Prostate gland (tissue), 2 donors: ENCODE measurements around the gene VKORC1. TPM values are rescaled to one million over a fixed set of nuclear protein-coding genes. Genes with fewer than 3 reads are reported as not detected.

Source experiments
- DNase-seq: peaks from one replicate; pipeline ENCODE4 v3.0.0-alpha.2; 2019; ENCODE audit warnings: low spot score
- H3K27ac ChIP-seq, 2 donors: fragments of 200-600 bp; sonication (generic); 2 replicates each; pipeline ENCODE4 v1.5.1; 2017 to 2019
- H3K27me3 ChIP-seq: fragments of 200-600 bp; sonication (generic); replicated peaks from 2 replicates; pipeline ENCODE4 v1.5.1; 2019; ENCODE audit not compliant: insufficient read depth
- H3K36me3 ChIP-seq, 2 donors: fragments of 200-600 bp; sonication (generic); 1 replicate in 1 of 2; 2 replicates in 1 of 2; pipeline versions ENCODE4 v1.5.1 to v1.8.1; 2017 to 2019
- H3K4me1 ChIP-seq: fragments of 200-600 bp; sonication (generic); replicated peaks from 2 replicates; pipeline ENCODE4 v1.5.1; 2019
- H3K4me3 ChIP-seq, 2 donors: fragments of 200-600 bp; sonication (generic); 2 replicates each; pipeline ENCODE4 v1.5.1; 2017 to 2019
- H3K9me3 ChIP-seq: fragments of 200-600 bp; sonication (generic); 2 replicates; pipeline ENCODE4 v1.5.1; 2017
- POLR2A ChIP-seq: fragments of 450-650 bp; IDR thresholded peaks from one replicate; pipeline ENCODE4 v1.6.1; 2016; ENCODE audit warnings: antibody characterized with exemption, mild to moderate bottlenecking
- POLR2AphosphoS5 ChIP-seq: sonication (generic); formaldehyde crosslinking; IDR thresholded peaks from one replicate; pipeline ENCODE4 v1.6.1; 2017; ENCODE audit warnings: antibody characterized with exemption
- WGBS: methylation state at CpG from one replicate; pipeline ENCODE4 v1.1.5; 2018; 5-methylcytosine and 5-hydroxymethylcytosine counted together
- intact Hi-C: fragments of 100-400 bp; cut with DNase I; formaldehyde crosslinking; loops from one replicate; pipeline ENCODE4 v1.14.2; 2022
- total RNA-seq, 2 donors: library from RNA; depleted of rRNA; stranded (reverse); fragments of >200 nt; gene quantifications; one replicate each; pipeline ENCODE4 v1.1.0, GENCODE V29; 2016
- TF ChIP-seq, protein P1 (sequence below), 4 experiments: fragments of 200-600 bp in 2 of 4; fragments of 450-650 bp in 2 of 4; sonication (generic) in 2 of 4; IDR thresholded peaks; 1 replicate in 3 of 4; 2 replicates in 1 of 4; pipeline ENCODE4 v1.5.1; 2016 to 2019; ENCODE audit warnings: antibody characterized with exemption in 4 of 4, mild to moderate bottlenecking in 2 of 4, moderate library complexity in 2 of 4

Gene VKORC1
- total RNA-seq, 2 donors from 2014 or later, result 106 to 175 TPM

DNA sequence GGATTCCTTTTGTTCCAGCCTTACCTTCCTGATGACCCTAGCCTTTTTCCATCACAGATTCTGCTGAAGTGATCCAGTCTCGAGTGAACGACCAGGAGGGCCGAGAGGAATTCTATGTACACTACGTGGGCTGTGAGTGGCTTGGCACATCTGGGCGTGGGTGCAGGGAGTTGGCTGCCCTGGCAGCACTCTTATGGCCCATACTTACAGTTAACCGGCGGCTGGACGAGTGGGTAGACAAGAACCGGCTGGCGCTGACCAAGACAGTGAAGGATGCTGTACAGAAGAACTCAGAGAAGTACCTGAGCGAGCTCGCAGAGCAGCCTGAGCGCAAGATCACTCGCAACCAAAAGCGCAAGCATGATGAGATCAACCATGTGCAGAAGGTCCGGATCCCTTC is 25.5 kb upstream of the VKORC1 start:
- TF ChIP-seq POLR2A (no peak), POLR2AphosphoS5 (no peak)
- TF ChIP-seq, protein P1, sequence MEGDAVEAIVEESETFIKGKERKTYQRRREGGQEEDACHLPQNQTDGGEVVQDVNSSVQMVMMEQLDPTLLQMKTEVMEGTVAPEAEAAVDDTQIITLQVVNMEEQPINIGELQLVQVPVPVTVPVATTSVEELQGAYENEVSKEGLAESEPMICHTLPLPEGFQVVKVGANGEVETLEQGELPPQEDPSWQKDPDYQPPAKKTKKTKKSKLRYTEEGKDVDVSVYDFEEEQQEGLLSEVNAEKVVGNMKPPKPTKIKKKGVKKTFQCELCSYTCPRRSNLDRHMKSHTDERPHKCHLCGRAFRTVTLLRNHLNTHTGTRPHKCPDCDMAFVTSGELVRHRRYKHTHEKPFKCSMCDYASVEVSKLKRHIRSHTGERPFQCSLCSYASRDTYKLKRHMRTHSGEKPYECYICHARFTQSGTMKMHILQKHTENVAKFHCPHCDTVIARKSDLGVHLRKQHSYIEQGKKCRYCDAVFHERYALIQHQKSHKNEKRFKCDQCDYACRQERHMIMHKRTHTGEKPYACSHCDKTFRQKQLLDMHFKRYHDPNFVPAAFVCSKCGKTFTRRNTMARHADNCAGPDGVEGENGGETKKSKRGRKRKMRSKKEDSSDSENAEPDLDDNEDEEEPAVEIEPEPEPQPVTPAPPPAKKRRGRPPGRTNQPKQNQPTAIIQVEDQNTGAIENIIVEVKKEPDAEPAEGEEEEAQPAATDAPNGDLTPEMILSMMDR (IDR thresholded peaks at IDR 0.05), result no peak
- Histone ChIP-seq H3K4me3 (no peak overlapping the region), H3K27me3 (no peaks in the 10 kb centered on the region), H3K36me3 (peaks cover 5 to 18% of the 10 kb centered on the region in 2 donors), H3K27ac (no peak overlapping the region), H3K9me3 (no peaks in the 10 kb centered on the region), H3K4me1 (peaks cover 3% of the 10 kb centered on the region)
- intact Hi-C loops, result no loop called here
- 93% methylated on average over 16 of the region's 16 CpGs for WGBS
- no peak for DNase-seq

- WGBS, result 54% methylated on average over 9 of the region's 9 CpGs
- intact Hi-C loops, result no loop called here
Measured at GRCh38 chr16:31118223-31119155, 23.9 kb upstream of the VKORC1 start.

GRCh38 chr16:31117384-31118222 is 23.0 kb upstream of the VKORC1 start, which contains the start of gene KAT8:
Gene KAT8 (plus strand): TSS chr16:31117664. CDS start chr16:31117682, 18 bp downstream.
- WGBS, result under 1% methylated on average over 60 of the region's 68 CpGs
- peaks cover 3% of the 10 kb centered on the region for H3K4me1 ChIP-seq

More at GRCh38 chr16:31118223-31119155, 23.9 kb upstream of the VKORC1 start:
- Histone ChIP-seq H3K9me3 (no peaks in the 10 kb centered on the region), H3K4me3 (peak overlapping the region; percentile 66 to 83), H3K27me3 (no peaks in the 10 kb centered on the region), H3K36me3 (peaks cover 5 to 18% of the 10 kb centered on the region in 2 donors), H3K4me1 (peaks cover 3% of the 10 kb centered on the region), H3K27ac (peak overlapping the region; percentile 96 to 98)
- DNase-seq, result no peak
- TF ChIP-seq POLR2A, result no peak
- TF ChIP-seq, protein P1 (IDR thresholded peaks at IDR 0.05), result no peak
- TF ChIP-seq POLR2AphosphoS5, result no peak

DNA sequence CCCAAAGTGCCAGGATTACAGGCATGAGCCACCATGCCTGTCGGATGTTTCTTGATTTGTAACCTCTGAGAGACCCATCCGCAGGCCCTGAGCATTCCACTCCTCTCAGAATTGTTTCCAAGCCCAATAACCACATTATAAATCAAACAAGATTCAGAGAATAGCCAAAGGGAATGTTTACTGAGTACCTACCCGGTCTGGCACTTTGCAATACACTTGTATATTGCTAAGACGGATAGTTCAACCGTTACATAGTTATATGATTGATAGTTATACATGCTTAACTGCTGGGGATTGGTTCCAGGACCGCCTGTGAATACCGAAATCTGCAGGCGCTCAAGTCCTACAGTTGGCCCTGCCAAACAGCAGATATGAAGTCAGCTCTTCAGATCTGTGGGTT is 19.9 kb upstream of the VKORC1 start:
- no peaks in the 10 kb centered on the region for H3K27me3 ChIP-seq
- H3K36me3 ChIP-seq, result peaks cover 0 to 8% of the 10 kb centered on the region in 2 donors
- H3K4me1 ChIP-seq, result peaks cover 4% of the 10 kb centered on the region
- H3K27ac ChIP-seq, result peak overlapping the region; percentile 16 to 17
- H3K4me3 ChIP-seq, result no peak overlapping the region
- no peaks in the 10 kb centered on the region for H3K9me3 ChIP-seq
- intact Hi-C loops, result no loop called here
- 50% methylated on average over 8 of the region's 8 CpGs for WGBS
- TF ChIP-seq POLR2AphosphoS5, result peak; percentile 18
- no peak for TF ChIP-seq POLR2A
- TF ChIP-seq, protein P1 (IDR thresholded peaks at IDR 0.05), result no peak
- DNase-seq, result no peak

More at GRCh38 chr16:31117384-31118222, 23.0 kb upstream of the VKORC1 start, which contains the start of gene KAT8:
- peaks cover 5 to 18% of the 10 kb centered on the region in 2 donors for H3K36me3 ChIP-seq
- intact Hi-C loops, result no loop called here
- H3K9me3 ChIP-seq, result no peaks in the 10 kb centered on the region
- H3K27me3 ChIP-seq, result no peaks in the 10 kb centered on the region
- H3K27ac ChIP-seq, result peak within 1 kb of the TSS; percentile 96 to 98
- DNase-seq, result peak; percentile 98
- peak within 1 kb of the TSS; percentile 66 to 83 for H3K4me3 ChIP-seq
- TF ChIP-seq POLR2AphosphoS5 (peak; percentile 85), POLR2A (peak; percentile 78)
- TF ChIP-seq, protein P1 (IDR thresholded peaks at IDR 0.05), result no peak
